K562 (cell line): Measurements from ENCODE around the gene ST3GAL5. TPM values are rescaled to one million over a fixed set of nuclear protein-coding genes. Genes with fewer than 3 reads are reported as not detected.

ENCODE experiments used
- ATAC-seq: fragments of 200-7000 bp; cut with Tn5 transposase; 3 replicates; pipeline ENCODE4 v1.9.1; 2020; ENCODE audit warnings: moderate library complexity
- BruUV-seq: library from RNA; stranded (reverse); fragments of 400-500 nt; replicated peaks from 2 replicates; lab custom pipeline; 2021; lab: Mats Ljungman, UMichigan
- CTCF ChIA-PET: fragments of 300-600 bp; formaldehyde crosslinking; extraction: SDS; loops from one replicate; lab custom pipeline; 2021; ENCODE audit warnings: low intra/inter-chr PET ratio; lab: Yijun Ruan, JAX
- POLR2A ChIA-PET: fragments of 300-600, 350-650 bp; sonication (Branson Sonifier 250); formaldehyde crosslinking; extraction: SDS; loops from one replicate; lab custom pipeline; 2021; ENCODE audit warnings: antibody characterized with exemption, inconsistent platforms; lab: Yijun Ruan, JAX
- DNase-seq, 4 experiments: peaks; one replicate each; pipeline versions ENCODE4 v3.0.0 to v3.0.0-alpha.2; 2011 to 2018; ENCODE audit warnings: low spot score in 3 of 4, mixed read lengths in 3 of 4; ENCODE audit errors: extremely low read depth in 1 of 4
- FAIRE-seq: peaks from 2 replicates; lab custom pipeline; 2011; peaks lifted over from hg19 to GRCh38; lab: Jason Lieb, UNC
- H2AFZ ChIP-seq: 2 replicates; pipeline ENCODE4 v1.6.0; 2011; ENCODE audit warnings: low read depth, low read length, control low read depth, inconsistent platforms
- H3K27ac ChIP-seq: fragments of 200-600 bp; 3 replicates; pipeline ENCODE4 v1.8.0; 2011; ENCODE audit warnings: low read depth, mild to moderate bottlenecking, control low read depth, inconsistent platforms, low read length, moderate library complexity, mixed read lengths; ENCODE audit errors: extremely low read depth
- H3K27me3 ChIP-seq, 2 experiments: fragments of 300-600 bp in 1 of 2; 2 replicates in 1 of 2; 3 replicates in 1 of 2; pipeline versions ENCODE4 v1.6.0 to v1.8.0; 2011; ENCODE audit warnings: inconsistent platforms in 2 of 2, low read length in 2 of 2, mild to moderate bottlenecking in 1 of 2, mixed read lengths in 1 of 2, moderate library complexity in 1 of 2; ENCODE audit not compliant: control insufficient read depth in 2 of 2, insufficient read depth in 2 of 2
- H3K36me3 ChIP-seq: fragments of 300-600 bp; 3 replicates; pipeline ENCODE4 v1.8.0; 2011; ENCODE audit warnings: mild to moderate bottlenecking, low read length, inconsistent platforms; ENCODE audit not compliant: control insufficient read depth, insufficient read depth
- H3K4me1 ChIP-seq, 2 experiments: fragments of 200-600 bp in 1 of 2; replicated peaks in 1 of 2; 2 replicates in 1 of 2; 3 replicates in 1 of 2; pipeline versions ENCODE4 v1.5.1 to v1.8.0; 2011; ENCODE audit warnings: inconsistent platforms in 2 of 2, low read length in 2 of 2, mild to moderate bottlenecking in 1 of 2, mixed read lengths in 1 of 2, moderate library complexity in 1 of 2; ENCODE audit not compliant: control insufficient read depth in 2 of 2, insufficient read depth in 2 of 2
- H3K4me2 ChIP-seq: 2 replicates; pipeline ENCODE4 v1.6.1; 2011; ENCODE audit warnings: low read length, control low read depth, inconsistent platforms, mixed read lengths; ENCODE audit not compliant: insufficient read depth
- H3K4me3 ChIP-seq: fragments of 200-600 bp; sonication (generic), shearing (Covaris generic); 2 replicates; pipeline ENCODE4 v1.5.1; 2016; ENCODE audit warnings: control low read depth, inconsistent platforms
- H3K79me2 ChIP-seq: fragments of 200-600 bp; 3 replicates; pipeline ENCODE4 v1.8.0; 2011; ENCODE audit warnings: low read length, inconsistent platforms; ENCODE audit not compliant: control insufficient read depth, insufficient read depth
- H3K9ac ChIP-seq, 2 experiments: 2 replicates each; pipeline versions ENCODE4 v1.6.0 to v1.6.1; 2011; ENCODE audit warnings: low read depth in 2 of 2, low read length in 2 of 2, control low read depth in 1 of 2, inconsistent platforms in 1 of 2, mild to moderate bottlenecking in 1 of 2, mixed read lengths in 1 of 2; ENCODE audit not compliant: insufficient read depth in 1 of 2
- H3K9me1 ChIP-seq: one replicate; pipeline ENCODE4 v1.6.0; 2011; ENCODE audit warnings: inconsistent platforms, mild to moderate bottlenecking, low read length, moderate library complexity; ENCODE audit not compliant: control insufficient read depth, insufficient read depth
- H3K9me3 ChIP-seq: replicated peaks from 2 replicates; pipeline ENCODE4 v1.5.1; 2011; ENCODE audit warnings: low read depth, low read length, inconsistent platforms; ENCODE audit not compliant: control insufficient read depth, insufficient read depth
- H4K20me1 ChIP-seq: replicated peaks from 2 replicates; pipeline ENCODE4 v1.6.1; 2011; ENCODE audit warnings: low read length, inconsistent platforms, mixed read lengths; ENCODE audit not compliant: control insufficient read depth, insufficient read depth
- EGR1 ChIP-seq: fragments of 450-650 bp; conservative IDR thresholded peaks from 2 replicates; pipeline ENCODE4 v1.6.1; 2017; ENCODE audit warnings: mild to moderate bottlenecking
- FOS ChIP-seq: IDR thresholded peaks from 3 replicates; pipeline ENCODE4 v1.6.1; 2011; ENCODE audit not compliant: insufficient read length; ENCODE audit errors: extremely low read depth
- GTF2E2 ChIP-seq: fragments of 200-800 bp; sonication (Bioruptor generic); IDR thresholded peaks from 2 replicates; pipeline ENCODE4 v1.6.1; 2016; ENCODE audit warnings: missing genetic modification characterization, missing compliant biosample characterization
- HDGF ChIP-seq: fragments of 450-650 bp; IDR thresholded peaks from 2 replicates; pipeline ENCODE4 v1.6.1; 2016
- HNRNPH1 ChIP-seq: fragments of 200-400 bp; formaldehyde crosslinking; optimal IDR thresholded peaks from 2 replicates; pipeline ENCODE3; 2017; ENCODE audit warnings: low read depth, mild to moderate bottlenecking, low read length, moderate library complexity
- KDM2B ChIP-seq: fragments of 250-450 bp; sonication (Bioruptor Pico); IDR thresholded peaks from 2 replicates; pipeline ENCODE4 v1.8.0; 2021; ENCODE audit warnings: mild to moderate bottlenecking, moderate library complexity
- NCOA2 ChIP-seq, 2 experiments: fragments of 450-650 bp; IDR thresholded peaks; 2 replicates each; pipeline ENCODE4 v1.6.1; 2018; ENCODE audit warnings: mild to moderate bottlenecking in 2 of 2, moderate library complexity in 1 of 2; ENCODE audit not compliant: partially characterized antibody in 2 of 2
- POLR2A ChIP-seq: fragments of 450-650 bp; conservative IDR thresholded peaks from 2 replicates; pipeline ENCODE4 v1.6.1; 2016
- POLR2AphosphoS2 ChIP-seq: IDR thresholded peaks from 2 replicates; pipeline ENCODE4 v1.6.1; 2012; ENCODE audit warnings: low read length, improper control_type of control experiment
- TEAD4 ChIP-seq, 2 experiments: sonication (generic) in 1 of 2; formaldehyde crosslinking in 1 of 2; IDR thresholded peaks; 2 replicates each; pipeline versions ENCODE4 v1.6.1 to v1.8.0; 2012 to 2022; ENCODE audit warnings: borderline replicate concordance in 1 of 2, inconsistent platforms in 1 of 2, low read length in 1 of 2, mild to moderate bottlenecking in 1 of 2, missing genetic modification reagents in 1 of 2
- ZSCAN32 ChIP-seq: fragments of 450-650 bp; formaldehyde crosslinking; IDR thresholded peaks from 2 replicates; pipeline ENCODE4 v1.4.0; 2020; ENCODE audit warnings: mild to moderate bottlenecking, moderate library complexity
- ZZZ3 ChIP-seq: fragments of 450-650 bp; IDR thresholded peaks from 2 replicates; pipeline ENCODE4 v1.6.1; 2016; ENCODE audit warnings: antibody characterized with exemption, mild to moderate bottlenecking, moderate library complexity
- in situ Hi-C: fragments of 300-500 bp; cut with MboI; formaldehyde crosslinking; loops from 4 replicates; pipeline ENCODE4 v1.15.0; 2018; ENCODE audit warnings: inconsistent platforms, mixed read lengths
- intact Hi-C: fragments of 100-400 bp; cut with micrococcal nuclease; formaldehyde crosslinking; loops from 2 replicates; pipeline ENCODE4 v1.14.2; 2022
- polyA plus RNA-seq, 8 experiments: library from polyadenylated mRNA; depleted of rRNA in 4 of 8; stranded (reverse) in 5 of 8; unstranded in 3 of 8; fragments of >200 nt; fragmentation: Nextera tagmentation in 2 of 8; fragmentation: Illumina TruSeq in 1 of 8; extraction: Ambion mirVana in 2 of 8; extraction: Trizol in 1 of 8; gene quantifications; 2 replicates each; pipeline versions ENCODE4 v1.2.1 to v1.2.3, GENCODE V29; 2011 to 2014; ENCODE audit warnings: inconsistent platforms in 1 of 8, missing spikeins in 1 of 8
- total RNA-seq, 7 experiments: library from RNA; depleted of rRNA in 6 of 7; stranded (reverse); fragments of >200 nt in 6 of 7; fragmentation: Illumina TruSeq in 2 of 7; extraction: Trizol in 2 of 7; gene quantifications; 2 replicates each; pipeline versions ENCODE4 v1.2.1 to v1.2.3, GENCODE V29; 2011 to 2021; ENCODE audit warnings: low replicate concordance in 1 of 7
- TF ChIP-seq, protein P1 (sequence below): fragments of 250-450 bp; sonication (Bioruptor Pico); IDR thresholded peaks from 2 replicates; pipeline ENCODE4 v1.5.0; 2021; ENCODE audit warnings: mild to moderate bottlenecking, borderline replicate concordance
- TF ChIP-seq, protein P2 (sequence below), 2 experiments: IDR thresholded peaks in 1 of 2; conservative IDR thresholded peaks in 1 of 2; 2 replicates each; pipeline ENCODE4 v1.6.1; 2016; ENCODE audit warnings: low read depth in 2 of 2, mild to moderate bottlenecking in 1 of 2, missing compliant biosample characterization in 1 of 2, missing genetic modification characterization in 1 of 2, moderate library complexity in 1 of 2
- TF ChIP-seq, protein P3 (sequence below): sonication (generic); formaldehyde crosslinking; IDR thresholded peaks from 2 replicates; pipeline ENCODE4 v1.8.0; 2022; ENCODE audit warnings: mild to moderate bottlenecking, missing genetic modification reagents
- TF ChIP-seq, protein P4 (sequence below): sonication (generic); formaldehyde crosslinking; IDR thresholded peaks from 2 replicates; pipeline ENCODE4 v1.9.0; 2022; ENCODE audit warnings: mild to moderate bottlenecking, missing genetic modification reagents

The ST3GAL5 gene
- total and polyA plus RNA-seq, 9 of the 15 experiments (the other 6 are each of a cell fraction or from before 2014, with no cell fraction given): 1.6 to 10.0 (median 4.2) TPM

DNA sequence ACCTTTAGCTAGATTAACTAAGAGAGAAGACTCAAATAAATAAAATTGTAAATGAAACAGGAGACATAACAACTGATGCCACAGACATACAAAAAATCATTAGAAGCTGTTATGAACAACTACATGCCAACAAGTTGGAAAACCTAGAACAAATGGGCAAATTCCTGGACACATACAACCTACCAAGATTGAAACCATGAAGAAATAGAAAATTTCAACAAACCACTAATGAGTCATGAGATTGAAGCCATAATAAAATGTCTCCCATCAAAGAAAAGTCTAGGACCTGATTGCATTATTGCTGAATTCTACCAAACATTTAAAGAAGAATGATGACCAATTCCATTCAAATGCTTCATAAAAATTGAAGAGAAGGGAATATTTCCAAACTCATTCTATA lies 54.3 kb downstream of the ST3GAL5 start:
- Histone ChIP-seq H3K9me1 (no peaks in the 10 kb centered on the region), H3K9ac (no peak overlapping the region), H3K27ac (no peak overlapping the region), H3K9me3 (no peaks in the 10 kb centered on the region), H4K20me1 (no peaks in the 10 kb centered on the region), H3K4me3 (no peak overlapping the region), H3K36me3 (no peaks in the 10 kb centered on the region), H3K4me2 (no peak overlapping the region), H3K4me1 (peaks cover 1 to 2% of the 10 kb centered on the region in 2 experiments; a peak in 2 of 5 replicates), H2AFZ (no peak overlapping the region), H3K79me2 (no peaks in the 10 kb centered on the region), H3K27me3 (no peaks in the 10 kb centered on the region)
- intact Hi-C loops: no loop called here
- ATAC-seq: no peak
- no peak for FAIRE-seq
- DNase-seq: no peak
- POLR2A ChIA-PET: interaction anchor here (0.7 kb wide), 1 partner anchor 8 kb away, joined by 3 read pairs; no protein-coding TSS in a partner anchor
- CTCF ChIA-PET: interaction anchor here (0.7 kb wide), 1 partner anchor 275 kb away, joined by 4 read pairs; no protein-coding TSS in a partner anchor
- TF ChIP-seq, protein P1, sequence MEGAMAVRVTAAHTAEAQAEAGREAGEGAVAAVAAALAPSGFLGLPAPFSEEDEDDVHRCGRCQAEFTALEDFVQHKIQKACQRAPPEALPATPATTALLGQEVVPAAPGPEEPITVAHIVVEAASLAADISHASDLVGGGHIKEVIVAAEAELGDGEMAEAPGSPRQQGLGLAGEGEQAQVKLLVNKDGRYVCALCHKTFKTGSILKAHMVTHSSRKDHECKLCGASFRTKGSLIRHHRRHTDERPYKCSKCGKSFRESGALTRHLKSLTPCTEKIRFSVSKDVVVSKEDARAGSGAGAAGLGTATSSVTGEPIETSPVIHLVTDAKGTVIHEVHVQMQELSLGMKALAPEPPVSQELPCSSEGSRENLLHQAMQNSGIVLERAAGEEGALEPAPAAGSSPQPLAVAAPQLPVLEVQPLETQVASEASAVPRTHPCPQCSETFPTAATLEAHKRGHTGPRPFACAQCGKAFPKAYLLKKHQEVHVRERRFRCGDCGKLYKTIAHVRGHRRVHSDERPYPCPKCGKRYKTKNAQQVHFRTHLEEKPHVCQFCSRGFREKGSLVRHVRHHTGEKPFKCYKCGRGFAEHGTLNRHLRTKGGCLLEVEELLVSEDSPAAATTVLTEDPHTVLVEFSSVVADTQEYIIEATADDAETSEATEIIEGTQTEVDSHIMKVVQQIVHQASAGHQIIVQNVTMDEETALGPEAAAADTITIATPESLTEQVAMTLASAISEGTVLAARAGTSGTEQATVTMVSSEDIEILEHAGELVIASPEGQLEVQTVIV (CRISPR knock-in tag): no peak
- no peak for TF ChIP-seq HDGF
- TF ChIP-seq KDM2B (CRISPR knock-in tag): no peak
- no peak for TF ChIP-seq HNRNPH1
- TF ChIP-seq GTF2E2: no peak
- TF ChIP-seq, protein P2, sequence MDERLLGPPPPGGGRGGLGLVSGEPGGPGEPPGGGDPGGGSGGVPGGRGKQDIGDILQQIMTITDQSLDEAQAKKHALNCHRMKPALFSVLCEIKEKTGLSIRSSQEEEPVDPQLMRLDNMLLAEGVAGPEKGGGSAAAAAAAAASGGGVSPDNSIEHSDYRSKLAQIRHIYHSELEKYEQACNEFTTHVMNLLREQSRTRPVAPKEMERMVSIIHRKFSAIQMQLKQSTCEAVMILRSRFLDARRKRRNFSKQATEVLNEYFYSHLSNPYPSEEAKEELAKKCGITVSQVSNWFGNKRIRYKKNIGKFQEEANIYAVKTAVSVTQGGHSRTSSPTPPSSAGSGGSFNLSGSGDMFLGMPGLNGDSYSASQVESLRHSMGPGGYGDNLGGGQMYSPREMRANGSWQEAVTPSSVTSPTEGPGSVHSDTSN (CRISPR knock-in tag; IDR thresholded peaks at IDR 0.05; ENCODE audit: low read depth): no peak
- TF ChIP-seq, protein P2 (tag; conservative IDR thresholded peaks at IDR 0.05; ENCODE audit: low read depth): no peak
- TF ChIP-seq, protein P3, sequence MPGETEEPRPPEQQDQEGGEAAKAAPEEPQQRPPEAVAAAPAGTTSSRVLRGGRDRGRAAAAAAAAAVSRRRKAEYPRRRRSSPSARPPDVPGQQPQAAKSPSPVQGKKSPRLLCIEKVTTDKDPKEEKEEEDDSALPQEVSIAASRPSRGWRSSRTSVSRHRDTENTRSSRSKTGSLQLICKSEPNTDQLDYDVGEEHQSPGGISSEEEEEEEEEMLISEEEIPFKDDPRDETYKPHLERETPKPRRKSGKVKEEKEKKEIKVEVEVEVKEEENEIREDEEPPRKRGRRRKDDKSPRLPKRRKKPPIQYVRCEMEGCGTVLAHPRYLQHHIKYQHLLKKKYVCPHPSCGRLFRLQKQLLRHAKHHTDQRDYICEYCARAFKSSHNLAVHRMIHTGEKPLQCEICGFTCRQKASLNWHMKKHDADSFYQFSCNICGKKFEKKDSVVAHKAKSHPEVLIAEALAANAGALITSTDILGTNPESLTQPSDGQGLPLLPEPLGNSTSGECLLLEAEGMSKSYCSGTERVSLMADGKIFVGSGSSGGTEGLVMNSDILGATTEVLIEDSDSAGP (CRISPR knock-in tag): no peak
- TF ChIP-seq TEAD4 (IDR thresholded peaks at IDR 0.05; ENCODE audit: low read length): no peak
- no peak for TF ChIP-seq TEAD4 (CRISPR knock-in tag; IDR thresholded peaks at IDR 0.05; ENCODE audit: borderline replicate concordance)
- TF ChIP-seq ZSCAN32 (CRISPR knock-in tag): no peak
- TF ChIP-seq NCOA2 (IDR thresholded peaks at IDR 0.05; ENCODE audit: partially characterized antibody in 2 of 2): no peak
- no peak for TF ChIP-seq ZZZ3
- TF ChIP-seq, protein P4, sequence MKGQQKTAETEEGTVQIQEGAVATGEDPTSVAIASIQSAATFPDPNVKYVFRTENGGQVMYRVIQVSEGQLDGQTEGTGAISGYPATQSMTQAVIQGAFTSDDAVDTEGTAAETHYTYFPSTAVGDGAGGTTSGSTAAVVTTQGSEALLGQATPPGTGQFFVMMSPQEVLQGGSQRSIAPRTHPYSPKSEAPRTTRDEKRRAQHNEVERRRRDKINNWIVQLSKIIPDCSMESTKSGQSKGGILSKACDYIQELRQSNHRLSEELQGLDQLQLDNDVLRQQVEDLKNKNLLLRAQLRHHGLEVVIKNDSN (CRISPR knock-in tag): no peak
- TF ChIP-seq POLR2A: no peak
- no peak for TF ChIP-seq POLR2AphosphoS2
- TF ChIP-seq FOS: no peak
- TF ChIP-seq EGR1: no peak
- BruUV-seq: no TSS peak
- in situ Hi-C loops: no loop called here
